HG03108 (cell line): ENCODE results near the gene WFIKKN1.
A peak's percentile ranks its signal among the peaks of the same experiment; 100 is the strongest.

Source experiments
- ATAC-seq: cut with Tn5 transposase; IDR thresholded peaks from one replicate; pipeline ENCODE4 v1.9.1; 2021; ENCODE audit warnings: moderate library complexity; ENCODE audit not compliant: unreplicated experiment

Gene WFIKKN1

GRCh38 chr16:652454-653305 is 21.9 kb downstream of the WFIKKN1 start:
- ATAC-seq = no peak

- ATAC-seq = no peak
These were observed 23.2 kb downstream of the WFIKKN1 start for GRCh38 chr16:654034-654433.

GRCh38 chr16:657487-657886 is 26.7 kb downstream of the WFIKKN1 start:
- no peak for ATAC-seq

- no peak for ATAC-seq
These were observed 28.1 kb downstream of the WFIKKN1 start for GRCh38 chr16:658679-659571.

- ATAC-seq = no peak
These were observed 28.8 kb downstream of the WFIKKN1 start for GRCh38 chr16:659618-660017.

- no peak for ATAC-seq
These were observed 29.3 kb downstream of the WFIKKN1 start for GRCh38 chr16:660132-660458.

- ATAC-seq = peak; percentile 53
These were observed 29.8 kb downstream of the WFIKKN1 start for GRCh38 chr16:660459-661183.

GRCh38 chr16:661184-661821 is 30.5 kb downstream of the WFIKKN1 start:
- no peak for ATAC-seq

GRCh38 chr16:662095-662494 is 31.3 kb downstream of the WFIKKN1 start:
- ATAC-seq = no peak

GRCh38 chr16:662597-662996 is 31.8 kb downstream of the WFIKKN1 start:
- ATAC-seq = no peak

- ATAC-seq = no peak
These were observed 35.8 kb downstream of the WFIKKN1 start for GRCh38 chr16:666572-666971.

GRCh38 chr16:667113-667779 is 36.5 kb downstream of the WFIKKN1 start:
- ATAC-seq = no peak

GRCh38 chr16:667780-668518 is 37.2 kb downstream of the WFIKKN1 start, which contains the start of gene RHOT2:
Gene RHOT2, plus strand, starts transcription at chr16:668132. Its CDS starts 68 bp downstream, at chr16:668200.
- peak; percentile 76 for ATAC-seq

GRCh38 chr16:668519-669171 is 37.9 kb downstream of the WFIKKN1 start:
- no peak for ATAC-seq

GRCh38 chr16:669666-670065 is 38.9 kb downstream of the WFIKKN1 start:
- ATAC-seq = no peak

GRCh38 chr16:670485-671352 is 39.9 kb downstream of the WFIKKN1 start:
- no peak for ATAC-seq

GRCh38 chr16:671353-672131 is 40.8 kb downstream of the WFIKKN1 start:
- no peak for ATAC-seq
